Mammary epithelial cell (primary cell): ENCODE results near the gene DAND5.

Source experiments
- EZH2 ChIP-seq: IDR thresholded peaks from 2 replicates; pipeline ENCODE4 v1.6.1; 2012; ENCODE audit warnings: low read length, inconsistent platforms, borderline replicate concordance
- TF ChIP-seq, protein P1 (sequence below), 2 donors: IDR thresholded peaks in 1 of 2; conservative IDR thresholded peaks in 1 of 2; 2 replicates each; pipeline ENCODE4 v1.5.1; 2011 to 2012; ENCODE audit warnings: inconsistent platforms in 2 of 2, low read length in 2 of 2, mild to moderate bottlenecking in 2 of 2, control low read depth in 1 of 2, low read depth in 1 of 2; ENCODE audit not compliant: insufficient read depth in 1 of 2; ENCODE audit errors: extremely low read depth in 1 of 2

DNA sequence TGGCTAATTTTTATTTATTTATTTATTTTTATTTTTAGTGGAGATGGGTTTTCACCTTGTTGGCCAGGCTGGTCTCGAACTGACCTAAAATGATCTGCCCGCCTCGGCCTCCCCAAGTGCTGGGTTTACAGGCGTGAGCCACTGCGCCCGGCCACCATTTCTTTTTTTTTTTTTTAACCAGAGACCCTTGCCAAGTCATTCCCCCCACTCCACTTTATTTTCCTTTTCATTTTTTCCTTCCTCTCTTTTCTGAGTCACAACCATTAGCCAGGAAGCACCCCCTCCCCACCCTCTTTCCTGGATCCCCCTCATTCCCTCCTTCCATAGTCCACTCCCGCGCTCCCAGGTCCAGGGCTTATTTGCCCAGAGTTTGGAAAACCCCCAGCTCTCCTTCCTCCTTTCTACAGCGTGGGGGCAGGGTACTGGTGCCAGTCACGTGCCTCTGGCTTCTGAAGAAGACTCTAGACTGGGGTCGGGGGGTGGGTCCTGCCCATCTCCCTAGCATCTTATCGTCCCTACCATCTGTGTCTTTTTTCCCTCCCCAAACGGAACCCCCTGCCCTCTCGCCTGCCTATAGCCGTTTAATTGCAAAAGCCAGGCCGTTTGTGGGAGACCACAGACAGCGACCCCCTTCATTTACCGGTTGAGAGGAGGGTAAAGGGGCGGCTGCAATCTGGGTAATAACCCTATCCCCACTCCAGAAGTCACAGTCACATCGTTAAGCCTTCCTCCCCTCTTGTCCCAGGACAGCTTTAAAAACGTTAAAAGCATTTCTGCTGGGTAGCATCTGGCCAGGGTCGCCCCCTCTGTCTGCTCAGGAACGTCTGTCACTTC, 32.1 kb upstream of the DAND5 start:
- TF ChIP-seq, protein P1, sequence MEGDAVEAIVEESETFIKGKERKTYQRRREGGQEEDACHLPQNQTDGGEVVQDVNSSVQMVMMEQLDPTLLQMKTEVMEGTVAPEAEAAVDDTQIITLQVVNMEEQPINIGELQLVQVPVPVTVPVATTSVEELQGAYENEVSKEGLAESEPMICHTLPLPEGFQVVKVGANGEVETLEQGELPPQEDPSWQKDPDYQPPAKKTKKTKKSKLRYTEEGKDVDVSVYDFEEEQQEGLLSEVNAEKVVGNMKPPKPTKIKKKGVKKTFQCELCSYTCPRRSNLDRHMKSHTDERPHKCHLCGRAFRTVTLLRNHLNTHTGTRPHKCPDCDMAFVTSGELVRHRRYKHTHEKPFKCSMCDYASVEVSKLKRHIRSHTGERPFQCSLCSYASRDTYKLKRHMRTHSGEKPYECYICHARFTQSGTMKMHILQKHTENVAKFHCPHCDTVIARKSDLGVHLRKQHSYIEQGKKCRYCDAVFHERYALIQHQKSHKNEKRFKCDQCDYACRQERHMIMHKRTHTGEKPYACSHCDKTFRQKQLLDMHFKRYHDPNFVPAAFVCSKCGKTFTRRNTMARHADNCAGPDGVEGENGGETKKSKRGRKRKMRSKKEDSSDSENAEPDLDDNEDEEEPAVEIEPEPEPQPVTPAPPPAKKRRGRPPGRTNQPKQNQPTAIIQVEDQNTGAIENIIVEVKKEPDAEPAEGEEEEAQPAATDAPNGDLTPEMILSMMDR (conservative IDR thresholded peaks at IDR 0.05 in 1 of 2, IDR thresholded peaks at IDR 0.05 in 1 of 2; ENCODE audit: extremely low read depth in 1 of 2, insufficient read depth in 1 of 2, low read depth in 1 of 2, low read length in 2 of 2): no peak
- no peak for TF ChIP-seq EZH2
